DND-41 (cell line): ENCODE data around the gene RHBDL2.

ENCODE experiments used
- CTCF ChIP-seq: IDR thresholded peaks from 2 replicates; pipeline ENCODE4 v1.5.1; 2012; ENCODE audit warnings: borderline replicate concordance, low read length, moderate library complexity, mild to moderate bottlenecking; ENCODE audit not compliant: poor library complexity, severe bottlenecking; ENCODE audit errors: extremely low read depth
- EZH2 ChIP-seq: IDR thresholded peaks from 3 replicates; pipeline ENCODE4 v1.6.1; 2012; ENCODE audit warnings: borderline replicate concordance, low read depth, mild to moderate bottlenecking, moderate library complexity, low read length, inconsistent platforms; ENCODE audit not compliant: severe bottlenecking

DNA sequence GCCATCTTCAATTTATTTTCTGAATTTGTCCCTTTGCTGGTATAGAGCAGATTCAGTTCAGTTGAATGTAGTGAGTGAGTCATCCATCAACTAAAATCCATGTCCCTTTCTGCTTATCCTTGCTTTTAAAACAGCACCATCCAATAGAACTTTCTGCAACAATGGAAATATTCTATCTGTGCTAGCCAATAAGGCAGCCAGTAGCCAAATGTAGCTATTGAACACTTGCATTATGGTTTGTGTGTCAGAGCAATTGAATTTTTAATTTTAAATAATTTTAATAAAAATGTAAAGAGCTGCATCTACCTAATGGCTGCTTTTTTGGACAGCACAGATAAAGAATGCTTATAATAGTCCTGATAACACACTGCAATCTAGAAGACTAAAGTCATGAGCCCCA lies 60.1 kb downstream of the RHBDL2 start, which contains the start of gene GJA9:
- TF ChIP-seq CTCF (no peak), EZH2 (no peak)
